H1 (cell line): ENCODE data around the gene KCNA2. TPM values are rescaled to one million over a fixed set of nuclear protein-coding genes. Genes with fewer than 3 reads are reported as not detected.

Experiments used
- CBX8 ChIP-seq: fragments of 300-800, 300-1000 bp; sonication (generic); IDR thresholded peaks from 2 replicates; pipeline ENCODE4 v1.7.1; 2016; ENCODE audit warnings: low read depth, low read length, borderline replicate concordance
- polyA plus RNA-seq, 7 experiments: library from polyadenylated mRNA; depleted of rRNA in 3 of 7; stranded (reverse) in 5 of 7; unstranded in 2 of 7; fragments of >200 nt in 5 of 7; fragments of 200-250 nt in 2 of 7; gene quantifications; 1 replicate in 5 of 7; 2 replicates in 1 of 7; 4 replicates in 1 of 7; pipeline versions ENCODE4 v1.2.1 to v1.2.3, GENCODE V29; 2011 to 2013; ENCODE audit warnings: missing spikeins in 2 of 7, mixed read lengths in 2 of 7
- total RNA-seq: library from RNA; stranded (reverse); fragmentation: NEBNext Ultra II Directional; extraction: Animal tissue kit (Norgen Biotek cat#: 25700); gene quantifications from 2 replicates; pipeline ENCODE4 v1.2.1, GENCODE V29; 2021

Gene KCNA2
- total and polyA plus RNA-seq, 2 of the 8 experiments (the other 6 are each of a cell fraction or from before 2014, with no cell fraction given) = 0.26 to 0.78 TPM

DNA sequence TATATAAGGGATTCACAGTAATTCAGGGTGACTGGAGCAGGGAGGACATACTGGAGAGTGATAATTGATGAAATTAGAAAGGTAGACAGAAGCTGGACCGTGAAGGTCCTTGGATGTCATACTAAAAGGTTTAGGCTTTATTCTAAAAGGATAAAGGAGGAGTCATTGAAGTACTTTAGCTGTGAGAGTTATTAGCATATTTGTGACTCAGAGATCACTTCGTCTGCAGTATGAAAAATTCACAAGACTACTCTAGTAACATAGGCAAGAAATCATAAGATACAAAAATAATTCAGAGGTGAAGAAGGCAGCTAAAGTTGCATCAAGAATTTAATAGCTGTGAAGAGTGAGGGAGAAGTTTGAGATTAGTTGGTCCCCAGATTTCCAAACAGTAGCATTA lies 42.3 kb upstream of the KCNA2 start (continued):
- TF ChIP-seq CBX8 = no peak
